ENCODE measurements around the gene RAB11B. TPM values are rescaled to one million over a fixed set of nuclear protein-coding genes. Genes with fewer than 3 reads are reported as not detected.

The RAB11B gene
- total and polyA plus RNA-seq, 9 of the 15 experiments (the other 6 are each of a cell fraction or from before 2014, with no cell fraction given) = 0.74 to 71.0 (median 13.8) TPM

DNA sequence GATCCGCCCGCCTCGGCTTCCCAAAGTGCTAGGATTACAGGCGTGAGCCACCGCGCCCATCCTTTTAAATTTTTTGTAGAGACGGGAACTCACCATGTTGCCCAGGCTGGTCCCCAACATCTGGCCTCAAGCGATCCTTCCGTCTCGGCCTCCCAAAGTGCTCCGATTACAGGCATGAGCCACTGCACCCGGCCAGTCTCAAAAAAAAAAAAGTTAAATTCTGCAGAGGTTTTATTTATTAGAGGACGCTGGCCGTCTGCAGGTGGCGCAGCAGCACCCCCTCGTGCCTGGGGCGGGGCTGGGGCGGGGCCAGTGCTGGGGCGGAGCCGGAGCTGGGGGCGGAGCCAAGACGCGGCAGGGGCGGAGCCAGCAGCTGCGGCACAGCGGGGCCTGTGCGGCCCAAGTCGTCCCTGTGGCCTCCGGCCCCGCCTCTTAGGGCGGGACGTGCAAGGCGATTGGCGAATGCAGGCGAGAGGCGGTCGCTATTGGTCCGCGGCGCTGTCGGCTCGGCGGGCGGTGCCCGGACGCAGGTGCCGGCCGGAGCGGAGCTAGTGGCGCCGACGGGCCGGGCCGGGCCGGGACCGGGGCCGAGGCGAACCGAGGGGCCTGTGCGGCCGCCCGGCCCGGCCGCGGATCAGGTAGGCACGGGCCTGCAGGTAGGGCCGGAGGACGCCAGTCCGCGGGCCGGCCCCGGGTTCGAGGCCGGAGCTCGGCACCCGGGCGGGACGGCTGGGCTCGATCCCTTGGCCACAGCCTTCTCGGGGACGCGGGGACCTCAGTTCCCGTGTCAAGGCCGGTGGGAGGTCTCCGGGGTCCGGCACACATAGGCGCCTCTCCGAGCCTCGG is 22.8 kb downstream of the RAB11B start, which contains the start of gene MARCHF2 (continued):
- TF ChIP-seq, protein P1, sequence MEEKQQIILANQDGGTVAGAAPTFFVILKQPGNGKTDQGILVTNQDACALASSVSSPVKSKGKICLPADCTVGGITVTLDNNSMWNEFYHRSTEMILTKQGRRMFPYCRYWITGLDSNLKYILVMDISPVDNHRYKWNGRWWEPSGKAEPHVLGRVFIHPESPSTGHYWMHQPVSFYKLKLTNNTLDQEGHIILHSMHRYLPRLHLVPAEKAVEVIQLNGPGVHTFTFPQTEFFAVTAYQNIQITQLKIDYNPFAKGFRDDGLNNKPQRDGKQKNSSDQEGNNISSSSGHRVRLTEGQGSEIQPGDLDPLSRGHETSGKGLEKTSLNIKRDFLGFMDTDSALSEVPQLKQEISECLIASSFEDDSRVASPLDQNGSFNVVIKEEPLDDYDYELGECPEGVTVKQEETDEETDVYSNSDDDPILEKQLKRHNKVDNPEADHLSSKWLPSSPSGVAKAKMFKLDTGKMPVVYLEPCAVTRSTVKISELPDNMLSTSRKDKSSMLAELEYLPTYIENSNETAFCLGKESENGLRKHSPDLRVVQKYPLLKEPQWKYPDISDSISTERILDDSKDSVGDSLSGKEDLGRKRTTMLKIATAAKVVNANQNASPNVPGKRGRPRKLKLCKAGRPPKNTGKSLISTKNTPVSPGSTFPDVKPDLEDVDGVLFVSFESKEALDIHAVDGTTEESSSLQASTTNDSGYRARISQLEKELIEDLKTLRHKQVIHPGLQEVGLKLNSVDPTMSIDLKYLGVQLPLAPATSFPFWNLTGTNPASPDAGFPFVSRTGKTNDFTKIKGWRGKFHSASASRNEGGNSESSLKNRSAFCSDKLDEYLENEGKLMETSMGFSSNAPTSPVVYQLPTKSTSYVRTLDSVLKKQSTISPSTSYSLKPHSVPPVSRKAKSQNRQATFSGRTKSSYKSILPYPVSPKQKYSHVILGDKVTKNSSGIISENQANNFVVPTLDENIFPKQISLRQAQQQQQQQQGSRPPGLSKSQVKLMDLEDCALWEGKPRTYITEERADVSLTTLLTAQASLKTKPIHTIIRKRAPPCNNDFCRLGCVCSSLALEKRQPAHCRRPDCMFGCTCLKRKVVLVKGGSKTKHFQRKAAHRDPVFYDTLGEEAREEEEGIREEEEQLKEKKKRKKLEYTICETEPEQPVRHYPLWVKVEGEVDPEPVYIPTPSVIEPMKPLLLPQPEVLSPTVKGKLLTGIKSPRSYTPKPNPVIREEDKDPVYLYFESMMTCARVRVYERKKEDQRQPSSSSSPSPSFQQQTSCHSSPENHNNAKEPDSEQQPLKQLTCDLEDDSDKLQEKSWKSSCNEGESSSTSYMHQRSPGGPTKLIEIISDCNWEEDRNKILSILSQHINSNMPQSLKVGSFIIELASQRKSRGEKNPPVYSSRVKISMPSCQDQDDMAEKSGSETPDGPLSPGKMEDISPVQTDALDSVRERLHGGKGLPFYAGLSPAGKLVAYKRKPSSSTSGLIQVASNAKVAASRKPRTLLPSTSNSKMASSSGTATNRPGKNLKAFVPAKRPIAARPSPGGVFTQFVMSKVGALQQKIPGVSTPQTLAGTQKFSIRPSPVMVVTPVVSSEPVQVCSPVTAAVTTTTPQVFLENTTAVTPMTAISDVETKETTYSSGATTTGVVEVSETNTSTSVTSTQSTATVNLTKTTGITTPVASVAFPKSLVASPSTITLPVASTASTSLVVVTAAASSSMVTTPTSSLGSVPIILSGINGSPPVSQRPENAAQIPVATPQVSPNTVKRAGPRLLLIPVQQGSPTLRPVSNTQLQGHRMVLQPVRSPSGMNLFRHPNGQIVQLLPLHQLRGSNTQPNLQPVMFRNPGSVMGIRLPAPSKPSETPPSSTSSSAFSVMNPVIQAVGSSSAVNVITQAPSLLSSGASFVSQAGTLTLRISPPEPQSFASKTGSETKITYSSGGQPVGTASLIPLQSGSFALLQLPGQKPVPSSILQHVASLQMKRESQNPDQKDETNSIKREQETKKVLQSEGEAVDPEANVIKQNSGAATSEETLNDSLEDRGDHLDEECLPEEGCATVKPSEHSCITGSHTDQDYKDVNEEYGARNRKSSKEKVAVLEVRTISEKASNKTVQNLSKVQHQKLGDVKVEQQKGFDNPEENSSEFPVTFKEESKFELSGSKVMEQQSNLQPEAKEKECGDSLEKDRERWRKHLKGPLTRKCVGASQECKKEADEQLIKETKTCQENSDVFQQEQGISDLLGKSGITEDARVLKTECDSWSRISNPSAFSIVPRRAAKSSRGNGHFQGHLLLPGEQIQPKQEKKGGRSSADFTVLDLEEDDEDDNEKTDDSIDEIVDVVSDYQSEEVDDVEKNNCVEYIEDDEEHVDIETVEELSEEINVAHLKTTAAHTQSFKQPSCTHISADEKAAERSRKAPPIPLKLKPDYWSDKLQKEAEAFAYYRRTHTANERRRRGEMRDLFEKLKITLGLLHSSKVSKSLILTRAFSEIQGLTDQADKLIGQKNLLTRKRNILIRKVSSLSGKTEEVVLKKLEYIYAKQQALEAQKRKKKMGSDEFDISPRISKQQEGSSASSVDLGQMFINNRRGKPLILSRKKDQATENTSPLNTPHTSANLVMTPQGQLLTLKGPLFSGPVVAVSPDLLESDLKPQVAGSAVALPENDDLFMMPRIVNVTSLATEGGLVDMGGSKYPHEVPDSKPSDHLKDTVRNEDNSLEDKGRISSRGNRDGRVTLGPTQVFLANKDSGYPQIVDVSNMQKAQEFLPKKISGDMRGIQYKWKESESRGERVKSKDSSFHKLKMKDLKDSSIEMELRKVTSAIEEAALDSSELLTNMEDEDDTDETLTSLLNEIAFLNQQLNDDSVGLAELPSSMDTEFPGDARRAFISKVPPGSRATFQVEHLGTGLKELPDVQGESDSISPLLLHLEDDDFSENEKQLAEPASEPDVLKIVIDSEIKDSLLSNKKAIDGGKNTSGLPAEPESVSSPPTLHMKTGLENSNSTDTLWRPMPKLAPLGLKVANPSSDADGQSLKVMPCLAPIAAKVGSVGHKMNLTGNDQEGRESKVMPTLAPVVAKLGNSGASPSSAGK (IDR thresholded peaks at IDR 0.05) = no peak
- TF ChIP-seq HCFC1 (IDR thresholded peaks at IDR 0.05; ENCODE audit: low read depth, low read length) = no peak
- TF ChIP-seq, protein P2, sequence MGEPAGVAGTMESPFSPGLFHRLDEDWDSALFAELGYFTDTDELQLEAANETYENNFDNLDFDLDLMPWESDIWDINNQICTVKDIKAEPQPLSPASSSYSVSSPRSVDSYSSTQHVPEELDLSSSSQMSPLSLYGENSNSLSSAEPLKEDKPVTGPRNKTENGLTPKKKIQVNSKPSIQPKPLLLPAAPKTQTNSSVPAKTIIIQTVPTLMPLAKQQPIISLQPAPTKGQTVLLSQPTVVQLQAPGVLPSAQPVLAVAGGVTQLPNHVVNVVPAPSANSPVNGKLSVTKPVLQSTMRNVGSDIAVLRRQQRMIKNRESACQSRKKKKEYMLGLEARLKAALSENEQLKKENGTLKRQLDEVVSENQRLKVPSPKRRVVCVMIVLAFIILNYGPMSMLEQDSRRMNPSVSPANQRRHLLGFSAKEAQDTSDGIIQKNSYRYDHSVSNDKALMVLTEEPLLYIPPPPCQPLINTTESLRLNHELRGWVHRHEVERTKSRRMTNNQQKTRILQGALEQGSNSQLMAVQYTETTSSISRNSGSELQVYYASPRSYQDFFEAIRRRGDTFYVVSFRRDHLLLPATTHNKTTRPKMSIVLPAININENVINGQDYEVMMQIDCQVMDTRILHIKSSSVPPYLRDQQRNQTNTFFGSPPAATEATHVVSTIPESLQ (CRISPR knock-in tag; IDR thresholded peaks at IDR 0.05) = no peak
- no peak for TF ChIP-seq ZNF57 (CRISPR knock-in tag; IDR thresholded peaks at IDR 0.05)
- TF ChIP-seq FIP1L1 (IDR thresholded peaks at IDR 0.05; ENCODE audit: low read depth, low read length, poor library complexity, severe bottlenecking) = no peak
- no peak for TF ChIP-seq AFF4 (CRISPR knock-in tag; IDR thresholded peaks at IDR 0.05)
- no peak; the same call in 1 of the 2 replicates for TF ChIP-seq TCF3 (CRISPR knock-in tag; IDR thresholded peaks at IDR 0.05)

All from K562 (cell line).